Retinal pigment epithelial cell (primary cell): Measurements from ENCODE around the gene STIP1.
A peak's percentile ranks its signal among the peaks of the same experiment; 100 is the strongest.
"Not testable (repeated sequence)": the region's sequence is repeated elsewhere in the genome, so short reads cannot be mapped to it uniquely, and the experiment has no call there.

Experiments used
- DNase-seq: peaks from one replicate; pipeline ENCODE4 v3.0.0-alpha.2; 2010; ENCODE audit warnings: low read depth
- H3K4me3 ChIP-seq: 2 replicates; pipeline ENCODE4 v1.5.1; 2011; ENCODE audit warnings: mild to moderate bottlenecking, low read length, control low read depth, moderate library complexity
- CTCF ChIP-seq: conservative IDR thresholded peaks from 2 replicates; pipeline ENCODE4 v1.5.1; 2011; ENCODE audit warnings: low read depth, low read length, control low read depth, inconsistent platforms

The STIP1 gene

GRCh38 chr11:64151337-64151736 lies 34.6 kb upstream of the STIP1 start:
- no peak overlapping the region for H3K4me3 ChIP-seq
- DNase-seq = no peak
- no peak for TF ChIP-seq CTCF

- no peak overlapping the region for H3K4me3 ChIP-seq
- no peak for DNase-seq
- TF ChIP-seq CTCF = peak; percentile 94
These were observed 32.9 kb upstream of the STIP1 start for GRCh38 chr11:64152841-64153691.

- DNase-seq = no peak
- TF ChIP-seq CTCF = no peak
- no peak overlapping the region for H3K4me3 ChIP-seq
These were observed 32.2 kb upstream of the STIP1 start for GRCh38 chr11:64153812-64154211.

- no peak overlapping the region for H3K4me3 ChIP-seq
- TF ChIP-seq CTCF = no peak
- DNase-seq = no peak
These were observed 29.5 kb upstream of the STIP1 start for GRCh38 chr11:64156235-64157011.

- no peak for DNase-seq
- TF ChIP-seq CTCF = no peak
- no peak overlapping the region for H3K4me3 ChIP-seq
These were observed 28.2 kb upstream of the STIP1 start for GRCh38 chr11:64157631-64158394.

- no peak overlapping the region for H3K4me3 ChIP-seq
- TF ChIP-seq CTCF = no peak
These were observed 24.9 kb upstream of the STIP1 start for GRCh38 chr11:64161037-64161436.

GRCh38 chr11:64162769-64163168 lies 23.2 kb upstream of the STIP1 start:
- H3K4me3 ChIP-seq, DNase-seq: not testable (repeated sequence)

More at GRCh38 chr11:64161037-64161436, 24.9 kb upstream of the STIP1 start:
- no peak for DNase-seq
